ENCODE measurements around the gene CPLX4. TPM values are rescaled to one million over a fixed set of nuclear protein-coding genes. Genes with fewer than 3 reads are reported as not detected.
A peak's percentile ranks its signal among the peaks of the same experiment; 100 is the strongest.
"Not testable (repeated sequence)": the region's sequence is repeated elsewhere in the genome, so short reads cannot be mapped to it uniquely, and the experiment has no call there.

The CPLX4 gene
- total RNA-seq, 1 donor = not detected

DNA sequence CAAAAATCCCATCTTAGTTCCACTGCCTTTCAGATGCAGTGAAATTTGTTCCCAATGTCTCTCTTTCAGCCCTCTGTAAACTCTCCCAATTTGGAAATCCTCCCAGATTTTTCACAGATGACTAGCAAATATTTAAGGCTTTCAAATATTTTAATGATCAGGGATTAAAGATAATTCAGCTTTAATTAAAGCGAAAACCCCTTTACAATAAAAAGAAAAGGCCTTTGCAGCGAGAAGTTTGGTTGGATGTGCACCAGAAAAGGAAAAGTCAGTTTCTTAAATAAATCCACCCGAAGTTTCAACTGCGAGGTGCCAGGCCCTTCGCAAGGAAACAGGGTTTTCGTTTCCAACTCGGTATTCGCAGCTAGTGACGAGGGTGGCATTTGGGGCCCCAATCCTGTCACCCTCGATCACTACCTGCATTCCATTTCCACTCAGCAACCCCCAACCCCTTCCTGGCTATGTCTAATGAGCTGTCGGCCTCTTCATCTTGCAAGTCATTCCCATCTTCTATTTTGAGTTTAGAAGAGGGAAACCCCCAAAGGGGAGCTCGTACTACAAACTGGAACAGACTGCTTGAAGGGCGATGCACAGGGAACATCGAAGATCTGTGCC, 46.7 kb downstream of the CPLX4 start:
- DNase-seq (ENCODE audit: low read depth in 2 of 3, low spot score in 2 of 3) = no peak

DNA sequence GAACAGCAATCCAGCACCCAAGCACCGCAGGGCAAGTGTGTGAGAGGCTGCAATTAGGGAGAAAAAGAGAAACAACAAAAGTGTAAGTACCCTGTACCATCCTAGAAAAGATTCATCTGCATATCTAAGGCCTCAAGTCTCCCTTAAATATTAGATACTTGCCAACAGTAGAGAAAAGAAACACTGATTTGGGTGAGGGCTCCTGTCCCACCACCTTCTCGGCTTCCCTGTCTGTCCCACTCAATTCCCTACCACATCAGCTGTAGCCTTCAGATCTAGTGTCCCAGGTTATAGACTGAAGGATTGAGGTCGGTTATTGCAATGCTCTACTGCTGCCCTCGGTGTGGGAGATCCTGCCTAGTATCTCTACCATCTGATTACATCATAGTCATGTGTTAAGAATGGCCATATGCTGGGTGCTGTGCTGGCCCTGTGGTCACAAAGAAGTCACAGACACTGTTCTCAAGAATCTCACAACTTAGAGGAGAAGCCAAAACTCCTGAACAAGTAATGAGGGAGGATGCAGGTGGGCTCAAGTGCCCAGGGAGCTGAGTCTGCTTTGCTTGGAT, 47.7 kb downstream of the CPLX4 start:
- DNase-seq (ENCODE audit: low read depth in 2 of 3, low spot score in 2 of 3) = no peak

DNA sequence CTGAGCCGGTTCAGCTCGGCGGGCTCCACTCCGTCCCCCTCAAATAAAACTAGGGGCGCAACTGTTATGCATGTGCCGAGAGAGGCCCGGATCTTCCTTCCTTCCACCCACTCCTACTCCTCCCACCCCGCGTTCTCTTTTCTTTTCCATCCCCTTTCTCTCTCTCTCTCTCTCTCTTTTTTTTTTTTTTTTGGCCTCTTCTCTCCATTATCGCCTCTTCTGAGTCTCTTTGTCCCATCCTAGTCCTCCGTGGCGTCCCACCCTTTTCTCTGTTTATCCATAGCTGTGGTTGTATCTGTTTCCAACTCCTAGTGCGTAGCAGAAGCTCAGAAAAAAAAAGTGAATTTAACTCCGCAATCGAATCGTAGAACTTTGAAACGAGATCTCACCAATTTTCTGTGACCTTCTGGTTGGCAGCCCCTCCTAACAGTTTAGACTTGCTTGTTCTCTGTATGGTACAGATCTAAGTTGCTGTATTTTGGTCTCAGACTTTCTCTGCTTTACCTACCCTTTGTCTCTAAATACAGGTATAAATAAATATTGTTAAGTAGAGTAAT, 48.8 kb downstream of the CPLX4 start:
- DNase-seq (ENCODE audit: low read depth in 2 of 3, low spot score in 2 of 3) = no peak

DNA sequence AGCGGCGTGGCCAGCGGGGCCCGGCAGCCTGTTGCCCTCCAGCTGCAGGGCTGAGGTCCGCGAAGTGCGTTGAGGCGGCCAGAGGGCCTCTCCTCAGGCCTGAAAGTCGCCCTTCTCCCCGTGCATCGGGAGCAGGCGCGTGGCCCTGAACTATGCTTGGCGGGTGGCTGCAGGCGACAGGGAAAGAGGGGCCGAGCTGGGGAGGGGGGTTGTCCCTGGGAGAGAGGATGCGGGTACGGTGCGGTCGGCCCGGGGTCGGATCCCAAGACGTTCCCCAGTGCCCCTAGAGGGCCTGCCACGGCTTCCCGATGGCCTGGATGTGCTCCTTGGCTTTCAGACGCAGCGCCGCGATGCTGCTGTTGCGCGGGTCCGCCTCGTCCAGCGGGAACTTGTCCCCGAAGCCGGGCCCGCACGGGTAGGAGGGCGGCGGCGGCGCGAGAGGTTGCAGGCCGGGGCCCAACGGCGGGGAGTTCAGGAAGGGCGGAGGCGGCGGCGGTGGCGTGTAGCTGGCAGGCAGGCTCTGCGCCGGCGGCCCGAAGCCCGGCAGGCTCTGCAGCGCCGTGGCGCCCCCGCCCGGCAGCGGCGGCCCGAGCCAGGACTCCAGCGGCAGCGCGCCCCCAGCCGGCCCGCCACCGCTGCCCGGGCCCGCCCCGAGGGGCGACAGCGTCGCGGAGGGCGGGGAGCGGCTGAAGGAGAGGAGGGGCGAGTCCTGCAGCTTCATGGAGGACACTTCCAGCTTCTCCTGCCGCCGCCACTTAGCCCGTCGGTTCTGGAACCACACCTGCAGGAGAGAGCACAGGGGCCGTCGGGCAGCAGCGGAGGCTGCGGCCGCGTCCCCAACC, 49.5 kb downstream of the CPLX4 start:
- peak in 2 of 3 donors; percentile 60 to 73 for DNase-seq (ENCODE audit: low read depth in 2 of 3, low spot score in 2 of 3)

DNA sequence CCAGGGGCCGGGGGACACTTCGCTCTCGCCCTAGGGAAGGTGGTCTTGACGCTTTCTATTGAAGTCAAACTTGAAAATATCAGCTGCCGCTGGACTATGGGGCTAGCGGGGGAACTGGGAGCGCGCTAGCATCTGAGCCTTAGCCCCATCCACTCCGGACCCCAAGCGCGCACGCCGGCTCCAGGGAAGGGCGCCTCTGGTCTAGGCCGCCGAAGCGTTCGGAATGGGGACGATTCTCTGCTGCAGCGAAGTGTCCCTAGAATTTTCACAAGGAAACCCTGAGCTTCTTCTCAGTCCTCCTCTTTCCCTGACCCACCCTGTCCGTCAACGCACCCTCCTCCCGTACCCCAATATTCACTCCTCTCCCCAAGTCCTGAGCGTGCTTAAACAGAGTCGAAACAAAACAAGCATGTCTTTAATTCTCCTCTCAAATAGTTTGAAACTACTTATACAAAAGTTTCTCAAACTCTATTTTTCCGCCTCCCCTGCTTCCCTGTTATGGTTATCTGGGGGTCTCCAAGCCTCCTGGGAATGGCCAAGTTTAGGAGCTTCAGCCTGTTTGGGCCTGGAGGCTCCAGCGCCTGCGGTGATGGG, 50.2 kb downstream of the CPLX4 start:
- no peak for DNase-seq (ENCODE audit: low read depth in 2 of 3, low spot score in 2 of 3)

DNA sequence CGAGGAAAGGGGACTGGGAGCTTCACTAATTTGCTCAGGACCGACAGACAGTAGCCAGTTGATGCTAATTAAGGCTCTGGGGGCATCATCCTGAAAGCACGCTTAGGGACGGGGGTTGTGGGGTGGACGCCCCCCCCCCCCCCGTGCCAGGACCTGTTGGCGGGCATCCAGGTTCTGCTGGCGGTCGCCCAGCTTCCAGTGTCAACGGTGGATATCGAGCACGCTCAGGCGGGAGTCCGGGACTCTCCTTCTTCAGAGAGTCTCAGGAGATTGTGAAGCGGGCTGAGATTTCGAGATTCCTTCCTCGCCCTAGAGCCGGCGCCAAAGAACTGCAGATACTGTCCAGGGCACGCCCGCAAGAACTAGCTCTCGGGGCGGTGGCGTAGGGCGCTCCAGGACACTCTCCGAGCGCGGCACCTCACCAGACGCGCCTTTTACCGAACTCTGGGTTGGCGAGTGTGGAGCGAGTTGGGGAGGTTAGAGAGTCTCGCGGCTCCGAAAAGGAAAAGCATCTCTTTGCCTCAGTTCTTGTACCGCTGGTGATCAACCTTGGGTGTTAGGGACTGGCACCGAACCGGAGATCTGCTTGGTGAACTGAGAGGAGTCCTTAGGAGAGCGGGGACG, 50.8 kb downstream of the CPLX4 start:
- DNase-seq (ENCODE audit: low read depth in 2 of 3, low spot score in 2 of 3) = no peak

DNA sequence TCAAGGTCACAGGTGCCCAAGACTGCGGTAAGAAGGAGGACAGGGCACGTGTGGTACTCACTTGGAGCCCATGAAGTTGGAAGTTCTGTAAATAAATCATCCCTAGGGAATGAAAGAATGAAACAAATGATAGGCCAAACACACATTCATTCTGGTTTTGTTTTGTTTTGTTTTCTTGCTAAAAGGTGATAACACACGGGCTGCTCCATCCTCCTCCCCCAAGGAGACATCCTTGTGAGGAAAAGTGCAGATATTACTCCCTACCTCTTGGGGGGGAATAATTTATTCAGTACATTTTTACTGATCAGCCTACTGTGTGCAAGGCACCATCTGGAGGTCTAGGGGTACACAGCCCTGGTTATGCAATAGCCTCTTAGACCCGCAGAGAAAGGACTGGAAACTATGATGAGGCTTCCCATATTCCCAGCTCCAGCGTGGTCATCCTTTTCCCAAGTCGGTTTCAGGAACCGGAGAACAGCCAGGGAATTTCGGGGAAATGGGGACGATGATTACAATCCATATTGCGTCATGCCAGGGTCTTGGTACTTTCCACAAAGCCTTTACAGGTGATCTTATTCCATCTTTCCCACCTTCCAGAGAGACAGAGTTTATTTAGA, 51.5 kb downstream of the CPLX4 start:
- DNase-seq (ENCODE audit: low read depth in 2 of 3, low spot score in 2 of 3) = no peak

DNA sequence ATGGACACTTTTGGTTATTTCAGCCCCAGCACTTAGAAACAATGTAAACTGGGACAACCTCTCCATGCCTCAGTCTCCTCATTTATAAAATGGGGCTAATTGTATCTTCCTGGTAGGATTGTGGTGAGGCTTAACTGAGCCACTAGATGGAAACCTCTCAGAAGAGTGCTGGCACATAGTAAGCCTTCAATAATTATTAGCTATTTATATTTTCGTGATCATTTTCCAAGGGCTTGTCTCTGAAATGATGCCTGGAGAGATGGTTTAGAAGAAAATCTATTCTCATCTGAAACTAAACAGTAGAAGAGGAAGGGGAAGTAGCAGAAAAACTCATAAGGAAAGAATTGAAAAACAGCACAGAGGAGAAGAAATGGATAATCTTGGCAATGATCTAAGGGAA, 52.0 kb downstream of the CPLX4 start:
- no peak for DNase-seq (ENCODE audit: low read depth in 2 of 3, low spot score in 2 of 3)

DNA sequence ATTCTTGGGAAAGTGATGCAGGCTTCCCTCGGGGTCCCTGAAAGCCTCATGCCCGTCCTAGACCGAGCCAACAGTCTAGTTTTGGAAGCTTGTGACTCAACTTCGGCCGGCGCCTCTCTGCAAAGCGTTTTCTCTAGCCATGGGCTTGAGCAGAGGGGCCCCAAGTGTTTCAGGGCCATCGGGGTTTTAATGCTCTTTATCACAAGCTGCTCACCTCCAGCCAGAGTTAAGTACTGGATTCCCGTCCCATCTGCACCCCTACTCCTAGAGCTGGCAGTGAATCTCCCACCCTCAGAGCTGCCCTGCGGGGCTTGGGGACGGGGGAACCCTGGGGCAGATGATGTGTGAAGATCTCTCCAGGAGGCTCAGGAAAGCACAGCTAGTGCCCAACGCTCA, 52.5 kb downstream of the CPLX4 start:
- no peak for DNase-seq (ENCODE audit: low read depth in 2 of 3, low spot score in 2 of 3)

DNA sequence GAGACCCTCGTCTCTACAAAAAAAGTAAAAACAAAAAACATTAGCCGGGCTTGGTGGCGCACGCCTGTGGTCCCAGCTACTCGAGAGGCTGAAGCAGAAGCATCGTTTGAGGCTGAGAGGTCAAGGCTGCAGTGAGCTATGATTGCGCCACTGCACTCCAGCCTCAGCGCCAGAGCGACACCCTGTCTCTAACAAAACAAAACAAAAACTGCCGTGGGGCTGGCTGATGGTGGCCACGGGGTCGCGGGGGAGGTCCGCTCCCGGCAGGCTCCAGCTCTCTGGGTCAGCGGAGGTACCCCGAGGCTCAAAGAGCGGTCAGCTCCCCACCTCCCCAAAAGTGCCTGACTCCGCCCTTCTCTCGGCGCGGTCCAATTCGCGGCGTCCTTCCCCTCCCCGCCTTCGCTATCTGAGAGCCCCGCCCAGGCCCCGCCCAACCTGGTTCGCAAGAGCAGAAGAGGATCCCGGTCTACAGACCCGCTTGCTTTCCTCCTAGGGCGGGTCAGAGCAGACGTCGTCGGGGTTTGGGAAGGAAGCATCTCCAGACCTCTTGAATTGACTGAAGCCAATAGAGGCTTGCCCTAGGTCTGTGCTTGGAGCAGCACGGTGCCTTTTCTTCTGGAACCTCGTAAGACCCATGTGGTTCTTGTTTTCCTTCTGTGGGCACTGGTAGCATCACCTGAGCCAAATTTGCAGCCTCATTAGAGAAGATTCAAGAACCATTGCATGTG, 53.0 kb downstream of the CPLX4 start:
- peak in 1 of 3 donors; percentile 53 for DNase-seq (ENCODE audit: low read depth in 2 of 3, low spot score in 2 of 3)

DNA sequence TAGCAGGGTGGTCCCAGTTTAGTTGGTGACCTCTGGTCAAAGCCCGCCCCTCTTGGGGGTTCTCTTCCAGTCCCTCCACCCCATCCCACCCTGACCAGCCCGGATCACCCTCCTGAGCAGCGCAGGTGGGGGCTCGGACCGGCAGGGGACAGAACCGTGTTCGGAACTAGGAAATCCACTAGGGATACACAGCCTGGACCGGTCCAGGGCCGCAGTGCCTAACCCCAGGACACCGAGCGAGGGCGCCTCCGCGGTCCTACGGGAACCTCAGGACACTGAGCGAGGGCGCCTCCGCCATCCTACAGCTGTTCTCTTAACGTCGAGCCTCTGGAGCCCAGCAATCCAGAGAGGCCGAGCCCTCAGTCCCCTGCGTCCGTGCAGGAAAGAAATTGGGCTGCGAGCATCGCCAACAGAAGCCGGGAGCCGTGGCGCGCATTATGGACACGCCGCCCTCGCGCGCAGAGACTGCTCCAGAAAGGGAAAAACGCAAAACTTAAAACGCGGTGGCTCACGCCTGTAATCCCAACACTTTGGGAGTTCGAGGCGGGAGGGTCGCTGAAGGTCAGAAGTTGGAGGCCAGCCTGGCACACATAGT, 53.7 kb downstream of the CPLX4 start:
- no peak for DNase-seq (ENCODE audit: low read depth in 2 of 3, low spot score in 2 of 3)

DNA sequence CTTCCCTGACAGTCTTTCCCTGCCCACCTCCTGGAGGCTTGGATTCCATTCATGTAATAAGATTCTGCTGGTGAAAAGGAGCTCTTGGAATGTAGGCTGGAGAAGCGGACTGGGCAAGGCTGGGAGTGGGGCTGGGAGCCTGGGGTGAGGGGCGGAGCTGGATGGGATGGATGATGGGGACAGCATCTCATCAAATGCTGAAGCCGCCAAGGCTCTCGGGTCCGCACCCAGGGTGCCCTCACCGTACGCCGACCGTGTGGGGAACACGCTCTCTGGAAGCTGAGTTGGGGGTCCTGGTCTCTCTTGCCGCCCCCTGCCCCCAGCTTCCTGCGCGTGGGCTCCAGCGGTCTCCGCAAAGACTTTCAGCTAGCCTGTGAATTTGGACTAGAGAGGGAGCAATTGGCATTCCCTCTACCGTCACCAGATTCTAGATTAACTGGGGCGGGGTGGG, 54.3 kb downstream of the CPLX4 start:
- no peak for DNase-seq (ENCODE audit: low read depth in 2 of 3, low spot score in 2 of 3)

DNA sequence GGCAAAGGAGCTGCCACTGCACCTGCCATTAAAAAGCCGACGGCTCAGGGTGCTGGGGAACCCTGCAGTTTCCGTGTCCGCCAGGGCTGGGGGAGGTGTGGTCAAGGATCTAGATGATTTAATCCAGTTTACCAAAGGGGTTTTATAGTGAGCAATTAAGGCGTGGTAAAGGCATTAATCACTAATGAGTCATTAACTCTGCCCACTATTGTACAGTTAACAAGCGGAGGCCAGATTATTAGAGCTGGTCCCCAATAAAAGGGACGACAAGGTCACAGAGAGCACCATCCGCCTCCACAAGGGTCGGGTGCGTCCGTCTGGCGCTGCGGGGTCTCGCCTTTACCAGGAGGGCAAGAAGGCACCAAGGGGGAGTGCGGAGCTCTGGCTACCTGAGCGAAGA, 54.8 kb downstream of the CPLX4 start:
- no peak for DNase-seq (ENCODE audit: low read depth in 2 of 3, low spot score in 2 of 3)

DNA sequence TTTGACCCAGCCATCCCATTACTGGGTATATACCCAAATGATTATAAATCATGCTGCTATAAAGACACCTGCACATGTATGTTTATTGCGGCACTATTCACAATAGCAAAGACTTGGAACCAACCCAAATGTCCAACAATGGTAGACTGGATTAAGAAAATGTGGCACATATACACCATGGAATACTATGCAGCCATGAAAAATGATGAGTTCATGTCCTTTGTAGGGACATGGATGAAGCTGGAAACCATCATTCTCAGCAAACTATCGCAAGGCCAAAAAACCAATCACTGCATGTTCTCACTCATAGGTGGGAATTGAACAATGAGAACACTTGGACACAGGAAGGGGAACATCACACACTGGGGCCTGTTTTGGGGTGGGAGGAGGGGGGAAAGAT, 56.2 kb downstream of the CPLX4 start:
- DNase-seq (ENCODE audit: low read depth in 2 of 3, low spot score in 2 of 3) = not testable (repeated sequence)

DNA sequence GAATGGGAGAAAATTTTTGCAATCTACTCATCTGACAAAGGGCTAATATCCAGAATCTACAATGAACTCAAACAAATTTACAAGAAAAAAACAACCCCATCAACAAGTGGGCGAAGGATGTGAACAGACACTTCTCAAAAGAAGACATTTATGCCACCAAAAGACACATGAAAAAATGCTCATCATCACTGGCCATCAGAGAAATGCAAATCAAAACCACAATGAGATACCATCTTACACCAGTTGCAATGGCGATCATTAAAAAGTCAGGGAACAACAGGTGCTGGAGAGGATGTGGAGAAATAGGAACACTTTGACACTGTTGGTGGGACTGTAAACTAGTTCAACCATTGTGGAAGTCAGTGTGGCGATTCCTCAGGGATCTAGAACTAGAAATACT, 56.6 kb downstream of the CPLX4 start:
- not testable (repeated sequence) for DNase-seq (ENCODE audit: low read depth in 2 of 3, low spot score in 2 of 3)

DNA sequence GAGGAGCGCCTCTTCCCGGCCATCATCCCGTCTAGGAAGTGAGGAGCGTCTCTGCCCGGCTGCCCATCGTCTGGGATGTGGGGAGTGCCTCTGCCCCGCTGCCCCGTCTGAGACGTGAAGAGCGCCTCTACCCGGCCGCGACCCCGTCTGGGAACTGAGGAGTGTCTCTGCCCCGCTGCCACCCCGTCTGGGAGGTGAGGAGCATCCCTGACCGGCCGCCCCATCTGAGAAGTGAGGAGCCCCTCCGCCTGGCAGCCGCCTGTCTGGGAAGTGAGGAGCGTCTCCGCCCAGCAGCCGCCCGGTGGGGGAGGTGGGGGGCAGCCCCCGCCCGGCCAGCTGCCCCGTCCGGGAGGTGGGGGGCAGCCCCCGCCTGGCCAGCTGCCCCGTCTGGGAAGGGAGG, 63.0 kb downstream of the CPLX4 start:
- not testable (repeated sequence) for DNase-seq (ENCODE audit: low read depth in 2 of 3, low spot score in 2 of 3)

DNA sequence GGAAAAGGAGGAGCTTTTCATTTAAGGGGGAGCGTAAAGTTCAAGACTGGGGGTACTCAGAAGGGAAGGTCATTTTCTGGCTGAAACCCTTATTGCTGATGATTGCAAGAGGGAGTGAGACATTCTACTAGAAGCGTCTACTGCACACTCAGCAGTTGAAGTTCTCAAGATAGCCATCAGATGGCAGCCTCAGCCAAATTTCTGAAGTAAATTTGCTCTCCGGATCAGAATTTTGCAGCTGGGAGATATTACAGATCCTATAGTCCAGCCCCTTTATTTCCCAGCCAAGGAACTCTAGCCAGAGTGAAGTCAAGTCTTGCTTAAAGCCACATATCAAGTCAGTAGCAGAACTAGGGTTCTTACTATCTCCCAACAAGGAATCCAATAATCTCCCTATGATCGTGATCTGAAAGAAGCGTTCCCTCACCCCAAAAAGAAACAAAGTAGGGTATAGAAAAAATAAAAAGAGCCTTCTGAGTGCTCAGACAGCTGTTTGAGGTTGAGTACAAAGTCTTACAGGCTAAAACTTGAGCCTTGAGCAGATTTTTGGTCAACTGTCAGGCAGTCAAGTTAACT, 69.2 kb downstream of the CPLX4 start:
- peak in 2 of 3 donors; percentile 52 to 68 for DNase-seq (ENCODE audit: low read depth in 2 of 3, low spot score in 2 of 3)

DNA sequence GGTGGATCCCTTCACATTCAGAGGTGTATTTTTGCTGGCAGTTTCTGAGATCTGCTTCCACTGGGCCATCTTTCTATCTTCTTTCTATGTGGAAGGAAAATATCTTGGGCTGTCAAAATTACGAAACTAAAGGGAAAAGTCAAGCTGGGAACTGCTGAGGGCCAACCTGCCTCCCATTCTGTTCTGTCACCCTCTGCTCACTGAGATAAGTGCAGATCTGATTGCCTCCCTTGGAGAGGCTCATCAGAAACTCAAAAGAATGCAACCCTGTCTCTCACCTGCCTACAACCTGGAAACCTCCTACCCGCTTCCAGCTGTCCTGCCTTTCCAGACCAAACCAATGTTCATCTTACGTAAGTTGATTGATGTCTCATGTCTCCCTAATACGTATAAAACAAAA, 71.7 kb downstream of the CPLX4 start:
- no peak for DNase-seq (ENCODE audit: low read depth in 2 of 3, low spot score in 2 of 3)
